GM18499 (cell line): ENCODE results near the gene DAPK1.

Experiments used
- ATAC-seq: cut with Tn5 transposase; IDR thresholded peaks from one replicate; pipeline ENCODE4 v1.9.1; 2021; ENCODE audit warnings: moderate number of reproducible peaks; ENCODE audit not compliant: insufficient read depth, unreplicated experiment

The DAPK1 gene

DNA sequence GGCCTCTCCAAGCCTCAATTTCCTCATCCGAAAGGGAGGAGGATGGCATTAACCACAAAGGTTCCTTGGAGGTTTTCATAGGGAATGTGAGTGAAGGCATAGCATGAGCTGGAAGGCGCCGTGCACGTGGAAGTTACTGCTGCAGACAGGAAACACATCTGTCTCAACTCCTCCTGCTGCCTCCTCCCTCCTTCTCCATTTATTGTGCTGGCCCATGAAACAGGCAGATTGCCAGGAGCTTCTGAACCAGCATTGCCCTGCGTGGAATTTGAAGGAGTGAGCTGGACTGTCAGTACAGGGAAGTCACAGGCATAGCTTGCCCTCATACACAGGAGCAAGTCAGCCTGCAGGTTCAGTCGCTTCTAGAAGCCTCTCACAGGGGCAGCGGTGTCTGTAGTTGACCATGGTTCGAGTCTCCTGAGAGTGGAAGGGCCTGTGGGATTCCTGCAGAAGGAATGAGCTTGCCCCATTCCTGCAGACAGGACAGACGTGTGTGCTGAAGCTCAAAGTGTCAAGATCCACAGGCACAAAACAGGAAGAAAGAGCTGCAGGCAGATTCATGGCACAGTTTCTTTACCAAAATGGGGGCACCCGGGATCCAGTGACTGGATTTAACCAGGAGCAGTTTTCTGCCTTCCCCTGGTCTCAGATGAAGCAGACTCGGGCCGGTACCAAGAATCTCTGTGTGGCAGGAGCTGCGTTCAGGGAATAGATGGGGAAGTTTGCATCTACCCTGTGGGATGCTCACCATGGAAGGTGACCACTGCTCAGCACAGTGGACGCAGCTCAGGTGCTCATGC, 179.5 kb downstream of the DAPK1 start:
- no peak for ATAC-seq

DNA sequence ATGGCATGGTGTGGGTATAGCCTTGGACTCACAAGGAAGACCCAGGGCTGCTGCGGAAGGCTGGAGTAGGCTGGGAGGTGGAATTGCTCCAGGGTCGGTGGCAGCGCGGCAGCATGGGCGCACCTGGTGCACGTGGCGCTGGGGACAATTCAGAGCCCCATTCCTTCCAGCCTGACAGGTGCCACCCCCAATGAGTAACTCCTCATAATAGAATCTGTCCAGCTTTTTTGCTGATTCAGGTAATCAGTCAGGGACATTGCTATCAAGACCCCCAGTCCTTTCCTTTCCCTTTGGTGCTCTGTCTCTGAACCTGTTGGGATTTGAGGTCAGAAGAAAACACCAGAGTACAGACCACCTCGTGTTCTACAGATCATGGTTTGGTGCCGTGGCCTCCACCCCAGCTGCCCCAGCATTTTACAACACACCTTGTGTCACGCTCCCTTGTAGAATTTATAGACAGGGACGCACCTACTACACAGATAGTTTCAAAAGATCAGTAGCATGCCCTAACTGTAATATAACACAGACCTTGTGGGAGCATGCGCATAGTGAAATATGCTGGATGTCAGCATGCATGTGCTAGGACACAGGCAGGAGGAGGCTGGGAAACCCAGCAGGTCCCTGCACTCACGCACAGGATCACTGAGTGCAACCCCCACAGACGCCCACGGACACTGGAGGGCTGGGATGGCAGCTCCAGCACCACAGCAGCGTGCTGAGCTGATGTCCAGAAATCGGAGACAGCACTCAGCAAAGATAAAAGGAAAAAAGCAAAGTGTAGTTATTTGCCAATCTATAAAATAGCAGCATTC, 180.3 kb downstream of the DAPK1 start:
- no peak for ATAC-seq

DNA sequence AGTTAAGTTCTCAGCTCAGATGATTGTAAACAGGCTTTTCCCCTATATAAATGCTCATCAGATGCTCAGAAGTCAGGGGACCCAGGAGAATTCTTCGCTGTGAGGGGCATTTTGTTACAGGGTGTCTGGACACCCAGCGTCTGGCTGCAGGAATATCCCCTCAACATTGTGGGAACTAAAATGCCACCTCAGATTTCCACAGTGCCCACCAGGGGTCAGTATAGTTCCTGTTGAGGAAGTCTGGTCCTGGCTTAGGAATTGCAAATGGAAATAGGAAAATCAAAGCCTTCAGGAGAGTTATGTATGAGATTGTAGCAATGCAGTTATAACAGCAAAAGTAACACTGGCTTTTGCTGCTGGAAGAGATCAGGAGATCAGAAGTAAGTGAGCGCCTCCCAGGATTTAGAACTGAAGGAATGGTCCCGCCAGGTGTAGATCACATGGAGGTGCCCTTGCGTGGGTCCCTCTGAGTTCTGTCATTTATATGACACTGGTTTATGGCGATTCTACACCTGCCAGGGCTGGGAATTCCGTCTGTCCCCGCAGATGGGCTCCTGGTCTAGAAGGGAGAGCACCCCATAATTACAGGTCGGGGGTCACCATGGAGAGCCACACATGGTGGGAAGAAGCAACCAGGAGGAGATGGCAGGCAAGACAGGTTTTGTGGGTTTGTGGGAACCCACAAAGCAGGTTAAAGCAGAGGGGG, 181.1 kb downstream of the DAPK1 start:
- no peak for ATAC-seq

DNA sequence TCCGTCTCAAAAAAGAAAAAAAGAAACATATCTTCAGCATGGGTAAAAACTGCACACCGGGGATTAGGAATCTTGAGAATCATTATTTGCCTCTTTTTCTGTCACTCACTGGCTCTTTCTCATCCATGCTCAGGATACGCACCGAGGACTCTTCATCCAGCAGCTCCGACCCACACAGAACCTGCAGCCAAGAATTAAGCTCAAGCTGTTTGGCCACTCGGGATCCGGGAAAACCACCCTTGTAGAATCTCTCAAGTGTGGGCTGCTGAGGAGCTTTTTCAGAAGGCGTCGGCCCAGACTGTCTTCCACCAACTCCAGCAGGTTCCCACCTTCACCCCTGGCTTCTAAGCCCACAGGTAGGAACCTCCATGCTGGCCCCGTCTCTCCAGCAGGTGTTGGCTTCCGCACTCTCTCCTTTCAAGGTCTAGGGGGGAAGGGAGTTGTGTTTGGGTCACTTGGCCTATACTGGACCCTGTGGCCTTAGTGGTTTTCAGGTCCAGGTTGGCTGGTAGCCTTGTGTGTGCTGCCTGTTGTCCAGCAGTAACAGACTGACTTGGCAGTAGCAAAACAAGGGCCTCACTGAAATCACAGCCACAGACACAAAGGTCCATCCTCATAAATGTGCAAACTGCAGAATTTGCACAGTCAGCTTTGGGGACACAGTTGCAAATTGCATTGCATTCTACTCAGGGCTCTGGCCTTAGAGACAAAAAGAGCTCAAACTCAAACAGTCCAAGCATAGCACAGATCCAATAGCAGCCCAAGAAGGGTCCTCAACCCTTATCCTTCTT, 183.8 kb downstream of the DAPK1 start:
- ATAC-seq: no peak

DNA sequence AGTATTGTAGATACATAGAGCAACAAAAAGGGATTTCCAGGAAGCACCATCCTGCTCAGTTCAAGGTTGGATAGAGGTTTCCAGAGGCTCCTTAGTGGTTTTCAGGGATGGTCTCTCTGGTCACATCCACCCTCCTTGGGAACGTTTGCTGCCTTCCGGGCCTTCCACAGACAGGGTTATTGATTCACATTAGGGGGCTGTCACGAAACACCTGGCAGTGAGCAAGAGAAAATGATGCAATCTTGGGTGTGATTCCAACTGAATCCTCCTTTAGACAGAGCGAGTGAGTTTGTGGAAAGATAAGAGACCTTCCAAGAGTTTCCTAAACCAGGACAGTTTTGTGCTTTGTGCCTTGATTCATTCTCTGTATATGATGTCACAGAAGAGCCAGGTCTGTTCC, 184.4 kb downstream of the DAPK1 start:
- no peak for ATAC-seq

DNA sequence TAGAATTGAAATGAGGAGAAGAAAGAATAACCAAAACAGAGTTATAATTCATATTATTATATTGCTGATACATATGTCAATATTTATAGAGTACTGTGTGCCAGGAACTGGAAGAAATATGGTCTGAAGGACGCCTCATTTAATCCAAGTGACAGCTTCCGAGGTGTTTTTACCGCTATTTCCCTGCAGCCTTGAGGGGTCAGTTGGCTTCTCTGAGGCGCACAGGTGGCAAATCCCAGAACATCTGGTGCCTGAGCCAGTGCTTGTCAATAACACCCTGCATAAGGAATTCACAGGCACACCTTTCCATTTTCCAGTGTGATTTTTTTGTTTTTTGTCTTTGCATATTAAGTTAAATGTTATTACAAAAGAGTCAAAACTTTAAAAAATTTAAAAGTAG, 185.0 kb downstream of the DAPK1 start:
- ATAC-seq: no peak

DNA sequence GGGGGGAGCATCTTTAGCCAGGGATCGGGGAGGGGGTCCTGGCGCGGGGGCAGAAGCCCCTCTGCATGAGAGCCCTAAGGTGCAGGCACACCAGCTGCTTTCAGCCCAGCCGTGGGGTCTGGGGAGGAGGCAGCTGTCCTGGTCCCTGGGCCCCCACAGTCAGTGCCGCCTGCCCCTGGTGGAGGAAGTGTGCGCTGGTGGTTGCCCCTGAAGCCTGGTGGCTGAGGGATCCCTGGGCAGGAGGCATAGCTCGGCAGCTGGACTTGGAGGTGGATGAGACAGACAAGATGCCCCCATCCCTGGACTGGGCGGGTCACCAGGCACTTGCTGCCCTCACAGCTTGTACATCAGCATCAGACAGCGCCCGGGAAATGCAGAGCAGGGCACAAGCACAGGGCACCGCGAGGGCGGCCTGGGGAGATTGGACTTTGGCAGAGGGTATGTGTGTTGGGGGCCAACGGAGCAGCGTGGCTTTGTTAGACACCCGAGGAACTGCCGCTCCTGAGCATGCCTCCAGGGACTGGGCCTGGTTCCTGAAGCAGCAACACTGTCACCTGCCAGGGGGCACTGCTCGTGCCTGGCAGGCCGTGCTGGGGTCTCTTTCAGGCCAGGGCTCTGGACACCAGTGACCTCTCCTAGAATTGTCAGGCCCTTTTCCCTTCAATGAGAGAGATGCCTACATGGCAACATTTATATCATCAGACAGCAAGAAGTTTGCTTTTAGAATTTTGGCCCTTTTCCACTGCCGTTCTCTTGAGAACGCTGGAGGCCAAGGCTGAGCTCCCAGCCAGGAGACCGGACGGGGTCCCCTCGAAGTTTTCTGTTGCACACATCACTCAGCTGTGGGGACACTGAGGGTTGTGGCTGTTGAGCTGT, 186.3 kb downstream of the DAPK1 start:
- no peak for ATAC-seq

DNA sequence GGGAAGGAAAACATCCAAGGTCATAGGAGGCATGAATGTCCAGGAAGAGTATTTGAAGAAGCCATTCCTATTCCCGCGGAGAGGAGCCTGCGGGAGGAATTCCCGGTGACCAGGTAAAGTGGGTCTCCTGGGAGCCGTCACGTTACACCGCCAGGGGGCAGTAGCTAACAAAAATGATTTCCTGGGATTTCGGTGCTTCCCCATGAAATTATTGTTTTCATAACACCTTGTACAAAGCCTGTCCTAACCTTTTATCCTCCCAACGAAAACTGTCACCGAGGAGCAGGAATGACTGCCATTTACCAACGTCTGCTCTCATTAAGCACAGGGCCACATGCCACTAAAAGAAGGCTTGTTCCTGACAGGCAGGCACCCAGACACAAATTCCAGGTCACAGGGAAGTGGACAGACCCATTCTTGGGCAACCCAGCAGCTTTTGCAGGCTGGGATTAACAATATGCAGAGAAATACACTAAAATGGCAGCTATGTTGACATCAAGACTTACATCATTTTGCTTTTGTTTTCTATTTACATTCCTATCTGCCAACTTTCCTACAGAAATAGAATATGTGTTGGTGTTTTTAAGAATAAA, 187.1 kb downstream of the DAPK1 start:
- ATAC-seq: no peak

DNA sequence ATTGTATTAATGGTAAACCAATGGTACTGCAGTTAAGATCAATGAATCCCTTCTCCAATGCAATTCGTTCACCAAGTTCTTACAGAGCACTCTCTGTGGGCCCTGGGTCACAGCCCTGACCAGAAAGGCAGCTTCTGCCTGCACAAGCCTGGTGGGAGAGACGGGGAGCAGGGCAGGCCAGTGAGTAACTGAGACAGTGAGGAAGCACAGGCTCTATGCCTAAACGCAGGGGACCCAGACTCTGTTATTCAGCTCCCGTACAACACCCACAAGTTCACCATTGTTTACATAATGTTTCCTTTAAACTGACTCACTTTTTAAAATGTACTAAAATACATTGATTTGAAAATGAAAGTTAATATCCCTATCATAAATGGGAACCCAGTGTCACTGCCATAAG, 187.8 kb downstream of the DAPK1 start:
- ATAC-seq: no peak

DNA sequence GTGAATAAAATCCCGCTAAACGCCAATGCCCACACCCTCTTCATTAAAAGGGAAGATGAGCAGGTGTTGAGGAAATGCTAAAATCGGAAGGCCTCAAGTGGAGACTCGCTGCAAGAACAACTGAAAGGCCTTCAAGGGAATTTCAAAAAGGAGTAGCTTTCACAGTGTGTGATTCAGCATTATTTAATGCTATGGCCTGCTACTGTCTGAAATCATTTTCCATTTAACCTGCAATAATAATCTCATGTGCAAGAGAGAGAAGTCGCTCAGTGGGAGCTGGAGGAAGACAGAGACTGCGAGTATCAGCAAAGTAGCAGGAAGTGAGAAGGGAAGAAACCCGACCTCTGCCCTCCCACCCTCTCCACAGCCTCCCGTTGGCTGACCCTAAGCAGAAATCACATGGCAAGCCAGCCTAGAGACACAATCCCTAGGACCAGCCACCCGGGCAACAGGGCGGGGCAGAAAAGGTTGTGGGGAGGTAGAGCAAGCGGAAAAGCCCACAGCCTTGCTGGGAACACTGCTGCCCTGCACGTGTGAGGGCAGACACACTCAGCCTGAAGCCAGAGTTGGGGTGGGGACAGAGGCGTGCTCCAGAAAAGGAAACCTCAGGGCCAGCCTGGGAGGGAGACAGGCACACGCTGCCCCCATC, 188.3 kb downstream of the DAPK1 start:
- ATAC-seq: no peak

DNA sequence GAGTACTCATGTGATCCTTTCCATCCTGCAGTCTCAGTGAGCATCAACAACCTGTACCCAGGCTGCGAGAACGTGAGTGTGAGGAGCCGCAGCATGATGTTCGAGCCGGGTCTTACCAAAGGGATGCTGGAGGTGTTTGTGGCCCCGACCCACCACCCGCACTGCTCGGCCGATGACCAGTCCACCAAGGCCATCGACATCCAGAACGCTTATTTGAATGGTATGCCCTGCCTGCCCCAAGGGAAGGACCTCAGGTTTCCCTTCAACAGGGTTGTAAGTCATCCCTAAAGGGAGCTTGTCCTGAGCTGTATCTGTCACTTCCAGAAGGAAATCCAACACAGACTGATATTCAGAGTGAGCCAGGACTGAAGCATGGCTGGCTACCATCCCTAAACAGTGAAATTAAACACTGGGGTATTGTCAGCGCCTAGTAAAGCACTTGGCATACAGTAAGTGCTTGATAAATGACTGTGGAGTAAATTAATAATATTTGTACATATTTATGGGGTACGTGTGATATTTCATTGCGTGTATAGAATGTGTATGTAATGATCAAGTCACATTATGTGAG, 188.9 kb downstream of the DAPK1 start:
- no peak for ATAC-seq

DNA sequence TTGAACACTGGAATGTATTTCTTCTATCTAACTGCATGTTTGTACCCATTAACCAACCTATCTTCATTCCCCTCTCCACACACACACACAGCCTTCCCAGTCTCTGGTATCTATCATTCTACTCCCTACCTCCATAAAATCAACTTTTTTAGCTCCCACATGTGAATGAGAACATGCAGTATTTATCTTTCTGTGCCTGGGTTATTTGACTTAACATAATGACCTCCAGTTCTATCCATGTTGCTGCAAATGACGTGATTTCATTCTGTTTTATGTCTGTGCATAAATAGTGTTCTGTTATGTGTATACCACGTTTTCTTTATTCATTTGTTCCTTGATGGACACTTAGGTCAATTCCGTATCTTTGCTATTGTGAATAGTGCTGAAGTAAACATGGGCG, 189.5 kb downstream of the DAPK1 start:
- no peak for ATAC-seq

DNA sequence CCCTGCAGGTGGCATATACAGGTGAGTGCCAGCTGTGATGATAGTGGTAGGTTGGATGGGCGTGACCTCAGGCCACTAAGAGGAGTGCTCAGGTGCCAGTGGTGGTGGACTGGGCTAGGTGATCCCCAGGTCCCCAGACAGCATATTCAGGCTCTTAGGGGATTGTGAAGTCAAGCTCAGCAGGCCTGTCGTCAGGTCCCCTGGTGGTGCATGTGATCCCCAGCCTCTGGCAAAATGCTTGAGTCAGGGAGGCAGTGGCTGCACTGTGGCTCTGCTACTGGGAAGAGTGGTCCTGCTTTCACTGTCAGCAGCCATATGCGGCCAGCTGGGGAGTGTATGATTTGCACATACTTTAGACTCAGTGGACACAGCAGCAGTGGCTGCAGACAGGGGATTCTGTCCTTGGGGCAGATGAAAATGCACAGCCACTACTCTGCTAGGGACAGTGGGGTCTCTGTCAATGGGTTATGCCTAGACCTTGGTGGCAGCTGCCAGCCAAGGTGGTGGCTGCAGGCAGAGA, 196.6 kb downstream of the DAPK1 start:
- ATAC-seq: no peak

DNA sequence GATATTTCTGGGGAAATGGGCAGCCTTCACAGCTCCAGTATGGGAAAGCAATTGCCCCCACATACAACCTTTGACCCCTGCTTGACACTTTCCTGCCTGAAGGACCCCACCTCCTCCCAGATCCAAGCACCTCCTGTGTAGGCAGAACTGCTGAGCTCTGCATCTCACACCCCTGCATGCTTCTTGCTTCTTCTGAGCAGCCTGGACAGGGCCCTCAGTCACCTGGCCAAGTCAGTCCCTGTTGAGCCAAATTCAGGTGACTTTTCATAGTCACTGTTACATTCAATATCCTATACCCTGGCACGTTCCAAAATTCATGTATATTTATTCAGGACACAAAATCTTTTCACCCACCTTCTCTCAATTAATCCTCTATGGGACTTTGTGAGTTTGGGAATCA, 197.9 kb downstream of the DAPK1 start:
- no peak for ATAC-seq

DNA sequence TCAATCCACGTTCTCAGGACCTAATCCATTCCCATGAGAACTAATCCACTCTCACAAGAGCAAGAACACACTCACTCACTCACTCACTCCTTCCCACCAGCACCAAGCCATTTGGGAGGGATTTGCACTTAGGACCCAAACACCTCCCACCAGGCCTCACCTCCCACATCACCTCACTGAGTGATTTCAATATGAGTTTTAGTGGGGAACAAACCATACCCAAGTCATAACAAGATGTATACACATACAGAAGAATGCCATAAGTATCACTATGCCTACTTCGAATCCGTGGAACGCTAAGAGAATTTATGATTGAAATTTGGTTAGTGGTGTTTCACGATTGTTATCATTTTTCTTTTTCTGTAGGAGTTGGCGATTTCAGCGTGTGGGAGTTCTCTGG, 199.0 kb downstream of the DAPK1 start:
- ATAC-seq: no peak

DNA sequence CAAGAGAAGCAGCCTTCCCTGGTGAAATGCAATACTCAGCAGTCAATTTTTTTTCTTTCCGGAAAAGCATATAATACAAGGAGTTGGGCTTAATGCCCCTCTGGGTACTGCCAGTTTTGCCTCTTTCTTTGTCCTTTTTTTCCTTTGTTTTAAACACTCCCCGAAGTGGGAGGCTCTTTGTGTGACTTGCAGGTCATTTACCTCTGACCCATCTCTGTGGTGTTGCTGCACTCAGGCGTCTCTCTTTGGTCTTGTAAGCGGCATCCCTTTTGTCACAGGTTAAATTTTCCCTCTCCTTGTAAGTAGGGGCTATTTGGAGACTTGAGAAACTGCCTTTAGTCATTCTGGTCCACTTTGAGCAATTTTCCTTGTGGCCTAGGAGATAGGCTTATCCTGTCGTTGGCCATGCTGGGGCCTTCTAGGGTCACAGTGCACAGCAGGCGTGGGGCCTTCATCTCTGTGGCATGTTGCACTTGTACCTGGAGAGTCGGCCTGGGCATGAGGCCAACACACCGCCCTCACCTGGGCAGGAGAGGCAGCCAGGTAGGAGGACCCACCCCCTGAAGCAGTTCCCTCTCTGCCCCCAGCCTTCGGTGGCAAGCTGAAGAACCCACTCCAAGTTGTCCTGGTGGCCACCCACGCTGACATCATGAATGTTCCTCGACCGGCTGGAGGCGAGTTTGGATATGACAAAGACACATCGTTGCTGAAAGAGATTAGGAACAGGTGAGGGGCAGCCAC, 200.6 kb downstream of the DAPK1 start:
- no peak for ATAC-seq

DNA sequence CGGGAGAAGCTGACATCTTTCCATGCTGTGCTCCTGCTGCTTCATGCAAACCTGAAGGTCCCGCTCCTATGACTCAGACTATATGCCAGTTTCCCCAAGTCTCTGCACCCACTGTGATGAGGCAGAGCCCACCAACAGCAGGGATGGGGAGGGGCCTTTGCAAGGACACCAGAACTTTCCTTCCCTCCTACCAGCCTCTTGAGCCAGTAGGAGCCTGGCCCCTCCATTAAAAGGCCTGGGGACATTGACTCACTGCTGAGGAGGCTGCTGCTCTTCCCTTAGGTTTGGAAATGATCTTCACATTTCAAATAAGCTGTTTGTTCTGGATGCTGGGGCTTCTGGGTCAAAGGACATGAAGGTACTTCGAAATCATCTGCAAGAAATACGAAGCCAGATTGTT, 202.2 kb downstream of the DAPK1 start:
- ATAC-seq: no peak
